Hepatocyte (in vitro differentiated cells): ENCODE measurements around the gene QSOX2. TPM values are rescaled to one million over a fixed set of nuclear protein-coding genes. Genes with fewer than 3 reads are reported as not detected.
A peak's percentile ranks its signal among the peaks of the same experiment; 100 is the strongest.

Experiments used
- DNase-seq: peaks from one replicate; pipeline ENCODE4 v3.0.0-alpha.2; 2016; ENCODE audit warnings: low spot score
- H2AFZ ChIP-seq: fragments of 200-600 bp; sonication (generic); 2 replicates; pipeline ENCODE4 v1.6.0; 2016; ENCODE audit warnings: antibody characterized with exemption, mild to moderate bottlenecking
- H3K27ac ChIP-seq: fragments of 200-600 bp; sonication (generic); 2 replicates; pipeline ENCODE4 v1.5.1; 2016; ENCODE audit warnings: mild to moderate bottlenecking
- H3K27me3 ChIP-seq: fragments of 200-600 bp; sonication (generic); 2 replicates; pipeline ENCODE4 v1.6.1; 2016
- H3K36me3 ChIP-seq: fragments of 200-600 bp; sonication (generic); replicated peaks from 2 replicates; pipeline ENCODE4 v1.5.1; 2016; ENCODE audit warnings: low read depth; ENCODE audit not compliant: insufficient read depth
- H3K4me1 ChIP-seq: fragments of 200-600 bp; sonication (generic); 2 replicates; pipeline ENCODE4 v1.5.1; 2016; ENCODE audit warnings: mild to moderate bottlenecking, moderate library complexity; ENCODE audit not compliant: insufficient read depth
- H3K4me2 ChIP-seq: fragments of 200-600 bp; sonication (generic); 2 replicates; pipeline ENCODE4 v1.6.0; 2016
- H3K4me3 ChIP-seq: fragments of 200-600 bp; sonication (generic); 2 replicates; pipeline ENCODE4 v1.5.1; 2016; ENCODE audit warnings: mild to moderate bottlenecking
- H3K79me2 ChIP-seq: fragments of 200-600 bp; sonication (generic); 2 replicates; pipeline ENCODE4 v1.6.0; 2017; ENCODE audit warnings: mild to moderate bottlenecking
- H3K9me2 ChIP-seq: fragments of 200-600 bp; sonication (generic); replicated peaks from 2 replicates; pipeline ENCODE4 v1.6.0; 2017; ENCODE audit warnings: mild to moderate bottlenecking; ENCODE audit not compliant: insufficient read depth
- H3K9me3 ChIP-seq: fragments of 200-600 bp; sonication (generic); 2 replicates; pipeline ENCODE4 v1.5.1; 2016; ENCODE audit warnings: low read depth, mild to moderate bottlenecking
- H4K20me1 ChIP-seq: fragments of 200-600 bp; sonication (generic); 2 replicates; pipeline ENCODE4 v1.6.0; 2016; ENCODE audit warnings: mild to moderate bottlenecking; ENCODE audit not compliant: insufficient read depth, poor library complexity, severe bottlenecking
- EZH2 ChIP-seq: fragments of 200-600 bp; sonication (generic); IDR thresholded peaks from 2 replicates; pipeline ENCODE4 v1.6.1; 2016; ENCODE audit warnings: antibody characterized with exemption, mild to moderate bottlenecking, borderline replicate concordance
- EZH2phosphoT487 ChIP-seq: fragments of 200-600 bp; sonication (generic); IDR thresholded peaks from one replicate; pipeline ENCODE4 v1.6.1; 2018; ENCODE audit warnings: antibody characterized with exemption, mild to moderate bottlenecking, low read depth, moderate library complexity; ENCODE audit not compliant: unreplicated experiment, severe bottlenecking
- WGBS: methylation state at CpG from one replicate; pipeline ENCODE4 v1.1.6; 2016; ENCODE audit warnings: low lambda C conversion rate; ENCODE audit errors: missing lambda C conversion rate; 5-methylcytosine and 5-hydroxymethylcytosine counted together
- polyA plus RNA-seq: library from polyadenylated mRNA; unstranded; fragments of >200 nt; fragmentation: Nextera tagmentation; extraction: Ambion mirVana; gene quantifications from 2 replicates; pipeline ENCODE4 v1.2.1, GENCODE V29; 2016
- total RNA-seq: library from RNA; depleted of rRNA; stranded (reverse); fragments of >200 nt; gene quantifications from 2 replicates; pipeline ENCODE4 v1.2.3, GENCODE V29; 2014
- TF ChIP-seq, protein P1 (sequence below): fragments of 200-600 bp; sonication (generic); IDR thresholded peaks from 2 replicates; pipeline ENCODE4 v1.5.1; 2016; ENCODE audit warnings: antibody characterized with exemption, mild to moderate bottlenecking; ENCODE audit not compliant: poor library complexity

The QSOX2 gene
- total and polyA plus RNA-seq, 2 experiments from 2014 or later = 3.3 to 11.0 TPM

DNA sequence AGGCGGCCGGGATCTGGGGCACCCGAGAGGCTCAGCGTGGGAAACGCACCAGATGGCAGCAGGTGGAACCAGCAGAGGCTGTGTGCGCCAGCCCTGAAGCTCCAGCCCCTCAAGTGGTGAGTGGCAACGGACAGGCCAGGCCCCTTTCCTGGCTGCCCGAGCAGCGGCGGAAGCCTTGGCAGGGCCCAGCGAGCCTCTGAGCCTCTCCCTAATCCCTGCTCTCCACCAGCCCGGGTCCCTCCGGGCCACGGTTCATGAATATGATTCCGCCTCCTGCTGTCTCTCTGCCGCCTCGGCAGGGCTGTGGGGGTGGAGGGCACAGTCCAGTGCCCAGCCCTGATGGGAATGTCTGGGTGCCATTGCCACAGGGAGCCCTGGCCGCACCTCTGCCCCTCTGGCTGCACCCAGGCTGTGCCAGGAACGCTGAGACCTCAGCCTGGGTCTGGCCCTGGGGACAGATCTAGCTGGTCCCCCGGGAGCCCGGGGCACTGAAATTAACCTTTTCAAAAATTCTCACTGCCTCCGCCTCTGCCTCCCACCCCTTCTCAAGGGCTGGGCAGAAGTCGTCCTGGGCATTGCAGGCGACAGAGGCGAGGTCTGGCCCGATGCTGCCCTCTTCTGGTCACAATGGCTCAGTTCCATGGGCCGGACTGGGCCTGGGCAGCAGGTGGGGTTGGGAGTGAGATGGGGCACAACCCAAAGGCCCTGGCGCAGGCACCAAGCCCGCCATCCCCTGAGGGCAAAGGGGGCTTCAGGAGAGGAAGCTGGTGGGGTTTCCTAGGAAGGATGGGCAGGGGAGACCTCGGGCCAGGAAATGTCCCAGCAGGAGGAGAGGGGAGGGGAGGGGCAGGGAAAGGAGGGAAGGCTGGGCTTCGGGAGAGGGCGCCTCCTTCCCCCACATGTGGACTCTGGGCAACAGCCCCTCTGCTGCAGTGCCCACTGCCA lies 38.0 kb upstream of the QSOX2 start:
- peak overlapping the region; percentile 46 for H3K4me2 ChIP-seq

DNA sequence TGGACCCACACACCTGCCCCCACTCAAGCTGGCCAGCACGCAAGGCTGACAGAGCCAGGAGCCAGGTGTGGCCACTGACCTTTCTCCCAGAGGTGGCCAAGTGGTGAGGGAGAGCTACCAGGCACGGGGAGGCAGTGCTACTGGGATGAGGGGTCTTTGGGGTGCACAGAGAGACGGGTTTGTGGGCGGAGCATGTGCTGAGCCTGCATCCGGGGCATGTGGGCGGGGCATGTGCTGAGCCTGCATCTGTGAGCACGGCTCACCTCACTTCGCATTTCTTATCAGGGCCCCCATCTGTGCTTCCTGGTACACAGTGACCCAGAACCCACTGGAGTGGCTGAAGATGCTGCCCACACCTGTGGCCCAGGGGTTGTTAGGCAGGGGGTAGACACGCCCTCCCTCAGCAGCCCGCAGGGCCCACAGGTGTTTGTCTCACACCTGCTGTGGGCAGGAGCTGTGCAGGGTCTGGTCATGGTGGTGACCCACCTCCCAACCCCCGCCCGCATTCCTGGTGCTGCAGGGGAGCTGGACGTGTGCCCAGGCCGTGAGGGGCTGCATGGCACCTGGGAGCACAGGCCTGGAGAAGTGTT lies 36.8 kb upstream of the QSOX2 start:
- Histone ChIP-seq H3K27me3 (peaks cover 8% of the 10 kb centered on the region), H3K4me2 (no peak overlapping the region), H2AFZ (no peak overlapping the region), H4K20me1 (no peaks in the 10 kb centered on the region), H3K27ac (no peak overlapping the region), H3K4me3 (no peak overlapping the region), H3K36me3 (no peaks in the 10 kb centered on the region), H3K4me1 (peaks cover 4% of the 10 kb centered on the region), H3K79me2 (no peaks in the 10 kb centered on the region), H3K9me2 (no peaks in the 10 kb centered on the region), H3K9me3 (no peaks in the 10 kb centered on the region)
- TF ChIP-seq EZH2 = no peak
- TF ChIP-seq, protein P1, sequence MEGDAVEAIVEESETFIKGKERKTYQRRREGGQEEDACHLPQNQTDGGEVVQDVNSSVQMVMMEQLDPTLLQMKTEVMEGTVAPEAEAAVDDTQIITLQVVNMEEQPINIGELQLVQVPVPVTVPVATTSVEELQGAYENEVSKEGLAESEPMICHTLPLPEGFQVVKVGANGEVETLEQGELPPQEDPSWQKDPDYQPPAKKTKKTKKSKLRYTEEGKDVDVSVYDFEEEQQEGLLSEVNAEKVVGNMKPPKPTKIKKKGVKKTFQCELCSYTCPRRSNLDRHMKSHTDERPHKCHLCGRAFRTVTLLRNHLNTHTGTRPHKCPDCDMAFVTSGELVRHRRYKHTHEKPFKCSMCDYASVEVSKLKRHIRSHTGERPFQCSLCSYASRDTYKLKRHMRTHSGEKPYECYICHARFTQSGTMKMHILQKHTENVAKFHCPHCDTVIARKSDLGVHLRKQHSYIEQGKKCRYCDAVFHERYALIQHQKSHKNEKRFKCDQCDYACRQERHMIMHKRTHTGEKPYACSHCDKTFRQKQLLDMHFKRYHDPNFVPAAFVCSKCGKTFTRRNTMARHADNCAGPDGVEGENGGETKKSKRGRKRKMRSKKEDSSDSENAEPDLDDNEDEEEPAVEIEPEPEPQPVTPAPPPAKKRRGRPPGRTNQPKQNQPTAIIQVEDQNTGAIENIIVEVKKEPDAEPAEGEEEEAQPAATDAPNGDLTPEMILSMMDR = no peak
- TF ChIP-seq EZH2phosphoT487 = no peak
- no peak for DNase-seq
- WGBS = 77% methylated on average over 14 of the region's 14 CpGs

More for the DNA sequence above, 38.0 kb upstream of the QSOX2 start:
- no peaks in the 10 kb centered on the region for H4K20me1 ChIP-seq
- H3K36me3 ChIP-seq = no peaks in the 10 kb centered on the region
- H3K27ac ChIP-seq = no peak overlapping the region
- WGBS = 51% methylated on average over 29 of the region's 32 CpGs
- no peak overlapping the region for H2AFZ ChIP-seq
- DNase-seq = peak; percentile 86
- no peaks in the 10 kb centered on the region for H3K79me2 ChIP-seq
- no peaks in the 10 kb centered on the region for H3K9me3 ChIP-seq
- H3K27me3 ChIP-seq = peaks cover 4% of the 10 kb centered on the region
- peaks cover 4% of the 10 kb centered on the region for H3K4me1 ChIP-seq
- no peak for TF ChIP-seq EZH2
- no peak for TF ChIP-seq EZH2phosphoT487
- TF ChIP-seq, protein P1 = peak; percentile 91
- no peak overlapping the region for H3K4me3 ChIP-seq
- H3K9me2 ChIP-seq = no peaks in the 10 kb centered on the region

DNA sequence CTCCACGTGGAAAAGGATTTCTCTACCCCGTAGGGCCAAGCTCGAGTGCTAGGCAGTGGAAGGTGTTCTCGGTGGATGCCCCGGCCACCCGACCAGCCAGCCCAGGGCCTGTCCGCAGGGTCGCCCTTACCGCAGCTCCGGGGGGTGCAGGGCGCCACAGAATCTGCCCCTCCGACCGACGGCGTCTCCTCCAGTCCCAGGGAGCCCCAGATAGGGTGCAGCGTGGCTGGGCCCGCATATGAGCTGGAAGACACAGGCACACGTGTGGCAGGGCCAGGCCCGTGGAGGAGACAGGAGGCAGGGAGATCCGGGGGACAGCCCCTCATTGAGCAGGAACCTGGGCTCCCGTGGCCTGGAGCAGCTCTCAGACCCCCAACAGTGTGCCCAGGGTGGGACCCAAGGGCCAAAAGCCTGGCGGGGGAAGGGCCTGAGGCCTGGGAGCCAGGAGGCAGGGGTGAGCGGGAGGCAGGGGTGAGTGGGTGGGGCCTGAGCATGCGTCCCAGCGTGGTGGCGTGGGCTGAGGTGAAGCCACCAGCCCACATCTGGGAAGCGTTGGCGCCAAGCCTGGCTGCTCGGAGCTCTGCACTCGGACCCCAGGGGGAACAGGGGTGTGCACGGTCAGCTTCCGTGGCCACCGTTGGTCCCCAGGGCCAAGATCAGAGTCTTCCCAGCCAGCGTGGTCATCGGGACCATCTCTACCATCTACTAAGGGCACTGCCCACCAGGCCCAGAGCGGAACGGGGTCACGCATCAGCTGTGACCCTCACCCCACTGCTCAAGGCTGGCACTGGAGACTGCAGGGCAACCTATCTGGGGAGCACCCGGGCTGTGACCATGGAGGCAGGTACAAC lies 36.0 kb upstream of the QSOX2 start:
- 89% methylated on average over 29 of the region's 39 CpGs for WGBS
- H3K4me2 ChIP-seq = no peak overlapping the region
- H3K4me3 ChIP-seq = no peak overlapping the region
- TF ChIP-seq EZH2phosphoT487 (no peak), EZH2 (no peak)
- TF ChIP-seq, protein P1 = no peak
- no peaks in the 10 kb centered on the region for H3K79me2 ChIP-seq
- H3K27me3 ChIP-seq = peaks cover 8% of the 10 kb centered on the region
- DNase-seq = no peak
- H3K9me2 ChIP-seq = no peaks in the 10 kb centered on the region
- no peak overlapping the region for H3K27ac ChIP-seq
- peaks cover 4% of the 10 kb centered on the region for H3K4me1 ChIP-seq
- no peak overlapping the region for H2AFZ ChIP-seq
- H3K36me3 ChIP-seq = no peaks in the 10 kb centered on the region
- no peaks in the 10 kb centered on the region for H4K20me1 ChIP-seq
- no peaks in the 10 kb centered on the region for H3K9me3 ChIP-seq
